Mesenchymal stem cell (in vitro differentiated cells and primary cell): ENCODE data around the gene DNAH14.
A peak's percentile ranks its signal among the peaks of the same experiment; 100 is the strongest.
"Not testable (repeated sequence)": the region's sequence is repeated elsewhere in the genome, so short reads cannot be mapped to it uniquely, and the experiment has no call there.

ENCODE experiments used
- DNase-seq: peaks from one replicate; pipeline ENCODE4 v3.0.0-alpha.2; 2013
- H2AFZ ChIP-seq: one replicate; pipeline ENCODE4 v1.6.1; 2013; ENCODE audit warnings: low read depth, mild to moderate bottlenecking, control low read depth, inconsistent platforms, low read length, moderate library complexity
- H2AK5ac ChIP-seq: 2 replicates; pipeline ENCODE4 v1.6.1; 2013; ENCODE audit warnings: low read length, moderate library complexity, mild to moderate bottlenecking, inconsistent platforms; ENCODE audit not compliant: severe bottlenecking
- H2BK120ac ChIP-seq: one replicate; pipeline ENCODE4 v1.6.1; 2013; ENCODE audit warnings: low read depth, mild to moderate bottlenecking, inconsistent platforms, low read length, moderate library complexity
- H2BK12ac ChIP-seq, 2 experiments: one replicate each; pipeline ENCODE4 v1.6.1; 2013; ENCODE audit warnings: inconsistent platforms in 2 of 2, low read length in 2 of 2, mild to moderate bottlenecking in 2 of 2, moderate library complexity in 2 of 2, control low read depth in 1 of 2
- H2BK15ac ChIP-seq: one replicate; pipeline ENCODE4 v1.6.1; 2013; ENCODE audit warnings: mild to moderate bottlenecking, low read depth, inconsistent platforms; ENCODE audit not compliant: poor library complexity, severe bottlenecking
- H2BK5ac ChIP-seq: 2 replicates; pipeline ENCODE4 v1.6.1; 2013; ENCODE audit warnings: low read depth, mild to moderate bottlenecking, low read length, control low read depth, inconsistent platforms; ENCODE audit not compliant: poor library complexity, severe bottlenecking
- H3K14ac ChIP-seq, 2 experiments: one replicate each; pipeline ENCODE4 v1.6.1; 2013; ENCODE audit warnings: inconsistent platforms in 2 of 2, low read length in 2 of 2, control low read depth in 1 of 2, mild to moderate bottlenecking in 1 of 2, moderate library complexity in 1 of 2
- H3K18ac ChIP-seq, 2 experiments: one replicate each; pipeline ENCODE4 v1.6.1; 2013; ENCODE audit warnings: inconsistent platforms in 2 of 2, low read length in 2 of 2, control low read depth in 1 of 2, low read depth in 1 of 2, mild to moderate bottlenecking in 1 of 2
- H3K23ac ChIP-seq, 2 experiments: one replicate each; pipeline ENCODE4 v1.6.1; 2013; ENCODE audit warnings: inconsistent platforms in 2 of 2, low read length in 2 of 2, mild to moderate bottlenecking in 2 of 2, moderate library complexity in 2 of 2, control low read depth in 1 of 2
- H3K27ac ChIP-seq: 2 replicates; pipeline ENCODE4 v1.5.1; 2013; ENCODE audit warnings: mild to moderate bottlenecking, moderate library complexity, low read length, control low read depth, inconsistent platforms; ENCODE audit not compliant: poor library complexity, severe bottlenecking
- H3K27me3 ChIP-seq, 2 experiments: 2 replicates each; pipeline versions ENCODE4 v1.6.1 to v1.7.0; 2013; ENCODE audit warnings: low read length in 2 of 2, mild to moderate bottlenecking in 2 of 2, moderate library complexity in 2 of 2, control low read depth in 1 of 2, inconsistent platforms in 1 of 2; ENCODE audit not compliant: control insufficient read depth in 1 of 2, insufficient read depth in 1 of 2
- H3K36me3 ChIP-seq, 2 experiments: 2 replicates each; pipeline versions ENCODE4 v1.6.1 to v1.7.0; 2013; ENCODE audit warnings: low read length in 2 of 2, control low read depth in 1 of 2, inconsistent platforms in 1 of 2, low read depth in 1 of 2, mild to moderate bottlenecking in 1 of 2; ENCODE audit not compliant: insufficient read depth in 2 of 2, control insufficient read depth in 1 of 2
- H3K4ac ChIP-seq, 2 experiments: one replicate each; pipeline ENCODE4 v1.6.1; 2013; ENCODE audit warnings: inconsistent platforms in 2 of 2, low read length in 2 of 2, mild to moderate bottlenecking in 2 of 2, moderate library complexity in 2 of 2, control low read depth in 1 of 2, low read depth in 1 of 2
- H3K4me1 ChIP-seq: 2 replicates; pipeline ENCODE4 v1.6.1; 2013; ENCODE audit warnings: low read depth, low read length, control low read depth; ENCODE audit not compliant: control insufficient read depth, insufficient read depth
- H3K4me2 ChIP-seq: 2 replicates; pipeline ENCODE4 v1.6.1; 2013; ENCODE audit warnings: low read length, mild to moderate bottlenecking, inconsistent platforms; ENCODE audit not compliant: poor library complexity, severe bottlenecking
- H3K4me3 ChIP-seq, 2 experiments: 2 replicates each; pipeline versions ENCODE4 v1.5.1 to v1.7.0; 2013; ENCODE audit warnings: low read length in 2 of 2, mild to moderate bottlenecking in 2 of 2, control low read depth in 1 of 2, low read depth in 1 of 2; ENCODE audit not compliant: insufficient read depth in 1 of 2
- H3K79me1 ChIP-seq: replicated peaks from 2 replicates; pipeline ENCODE4 v1.6.1; 2013; ENCODE audit warnings: mild to moderate bottlenecking, control low read depth, low read length, inconsistent platforms; ENCODE audit not compliant: poor library complexity, severe bottlenecking
- H3K9ac ChIP-seq: 2 replicates; pipeline ENCODE4 v1.7.0; 2013; ENCODE audit warnings: mild to moderate bottlenecking, low read length, moderate library complexity
- H3K9me3 ChIP-seq: 2 replicates; pipeline ENCODE4 v1.7.0; 2013; ENCODE audit warnings: mild to moderate bottlenecking, low read length; ENCODE audit not compliant: control insufficient read depth
- H4K8ac ChIP-seq: one replicate; pipeline ENCODE4 v1.6.1; 2013; ENCODE audit warnings: inconsistent platforms, mild to moderate bottlenecking, low read length, moderate library complexity
- H4K91ac ChIP-seq: one replicate; pipeline ENCODE4 v1.6.1; 2013; ENCODE audit warnings: mild to moderate bottlenecking, low read length, inconsistent platforms
- WGBS: methylation state at CpG from one replicate; pipeline ENCODE4 v1.1.7; 2013; ENCODE audit warnings: mixed read lengths; 5-methylcytosine and 5-hydroxymethylcytosine counted together

DNAH14 gene

DNA sequence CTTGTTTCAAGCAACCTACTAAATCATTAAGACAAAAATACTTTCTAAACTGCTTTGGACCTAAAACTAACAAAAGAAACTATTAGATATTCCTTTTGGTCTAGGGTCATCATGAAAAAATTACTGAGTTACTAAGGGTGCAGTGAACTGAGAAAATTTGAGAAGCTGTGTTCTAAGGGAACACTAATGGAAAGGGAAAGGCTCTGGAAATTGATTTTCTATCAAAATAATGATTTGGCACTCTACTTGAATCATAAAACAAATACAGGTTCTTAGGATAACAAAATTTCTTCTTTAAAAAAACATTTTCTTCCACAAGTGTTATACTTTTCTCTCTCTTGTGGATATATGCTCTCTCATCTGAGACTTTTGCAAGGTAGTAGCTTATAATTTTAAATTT is 213.5 kb downstream of the DNAH14 start:
- no peak overlapping the region for H3K4ac ChIP-seq
- H3K9me3 ChIP-seq, result no peaks in the 10 kb centered on the region
- no peak overlapping the region for H4K91ac ChIP-seq
- H3K79me1 ChIP-seq, result no peaks in the 10 kb centered on the region
- H3K4me1 ChIP-seq, result no peaks in the 10 kb centered on the region
- no peak overlapping the region for H3K23ac ChIP-seq
- no peak overlapping the region for H3K18ac ChIP-seq
- H2BK12ac ChIP-seq, result no peak overlapping the region
- H3K36me3 ChIP-seq, result peaks cover 0 to 10% of the 10 kb centered on the region in 2 experiments
- H2AK5ac ChIP-seq, result no peak overlapping the region
- no peak overlapping the region for H3K9ac ChIP-seq
- no peak overlapping the region for H3K14ac ChIP-seq
- no peak overlapping the region for H3K4me3 ChIP-seq
- no peak overlapping the region for H3K27ac ChIP-seq
- no peak for DNase-seq
- no peak overlapping the region for H4K8ac ChIP-seq
- no peak overlapping the region for H2BK15ac ChIP-seq
- H3K27me3 ChIP-seq, result no peaks in the 10 kb centered on the region
- no peak overlapping the region for H3K4me2 ChIP-seq
- no peak overlapping the region for H2AFZ ChIP-seq
- H2BK120ac ChIP-seq, result no peak overlapping the region
- no peak overlapping the region for H2BK5ac ChIP-seq

DNA sequence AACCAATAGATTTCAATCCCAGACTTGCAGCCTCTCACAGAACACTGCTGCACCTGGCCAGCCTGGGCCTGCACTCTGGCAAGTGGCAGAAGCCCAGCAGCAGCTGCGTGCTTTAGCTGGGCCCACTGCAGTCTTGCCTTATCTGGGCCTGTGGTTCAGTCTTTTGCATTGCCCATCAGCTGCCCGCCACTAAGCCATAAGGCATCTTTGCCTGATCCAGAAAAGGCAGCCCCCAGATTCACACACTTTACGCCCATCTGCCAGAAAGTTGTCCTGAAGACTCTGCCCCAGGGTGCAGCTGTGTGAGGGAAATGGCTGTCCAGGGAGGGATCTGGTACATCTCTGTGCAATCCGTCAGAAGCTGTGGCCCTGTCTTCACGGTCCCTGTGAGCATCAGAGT is 217.0 kb downstream of the DNAH14 start:
- Histone ChIP-seq H2BK5ac (peak overlapping the region; percentile 69), H2AK5ac (no peak overlapping the region), H3K18ac (no peak overlapping the region), H3K4ac (no peak overlapping the region), H2AFZ (no peak overlapping the region), H3K9ac (no peak overlapping the region), H3K27me3 (no peaks in the 10 kb centered on the region), H2BK12ac (no peak overlapping the region), H3K4me3 (no peak overlapping the region), H3K4me1 (no peaks in the 10 kb centered on the region), H3K9me3 (no peaks in the 10 kb centered on the region), H2BK120ac (no peak overlapping the region), H3K27ac (no peak overlapping the region), H2BK15ac (no peak overlapping the region), H4K91ac (no peak overlapping the region), H3K79me1 (no peaks in the 10 kb centered on the region), H3K36me3 (peaks cover 0 to 4% of the 10 kb centered on the region in 2 experiments), H4K8ac (no peak overlapping the region), H3K14ac (no peak overlapping the region), H3K4me2 (no peak overlapping the region), H3K23ac (no peak overlapping the region)
- no peak for DNase-seq
- WGBS, result 64% methylated on average over 5 of the region's 5 CpGs

DNA sequence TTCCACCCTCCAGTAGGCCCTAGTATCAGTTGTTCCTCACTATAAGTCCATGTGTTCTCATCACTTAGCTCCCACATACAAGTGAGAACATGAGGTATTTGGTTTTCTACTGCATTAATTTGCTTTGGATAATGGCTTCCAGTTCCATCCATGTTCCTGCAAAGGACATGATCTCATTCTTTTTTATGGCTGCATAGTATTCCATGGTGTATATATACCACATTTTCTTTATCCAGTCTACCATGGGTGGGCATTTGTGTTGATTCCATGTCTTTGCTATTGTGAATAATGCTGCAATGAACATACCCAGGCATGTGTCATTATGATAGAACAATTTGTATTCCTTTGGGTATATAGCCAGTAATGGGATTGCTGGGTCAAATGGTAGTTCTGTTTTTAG is 218.3 kb downstream of the DNAH14 start:
- H3K23ac ChIP-seq, H3K4me3 ChIP-seq, H3K9ac ChIP-seq, H3K14ac ChIP-seq, H3K79me1 ChIP-seq, DNase-seq, H3K27me3 ChIP-seq, H2BK5ac ChIP-seq, H2BK12ac ChIP-seq, H3K18ac ChIP-seq, H2AFZ ChIP-seq, H2BK120ac ChIP-seq, H3K4me2 ChIP-seq, H3K9me3 ChIP-seq, H2AK5ac ChIP-seq, H4K8ac ChIP-seq, H3K4me1 ChIP-seq, H3K36me3 ChIP-seq, H4K91ac ChIP-seq, H3K4ac ChIP-seq, H3K27ac ChIP-seq, H2BK15ac ChIP-seq: not testable (repeated sequence)

DNA sequence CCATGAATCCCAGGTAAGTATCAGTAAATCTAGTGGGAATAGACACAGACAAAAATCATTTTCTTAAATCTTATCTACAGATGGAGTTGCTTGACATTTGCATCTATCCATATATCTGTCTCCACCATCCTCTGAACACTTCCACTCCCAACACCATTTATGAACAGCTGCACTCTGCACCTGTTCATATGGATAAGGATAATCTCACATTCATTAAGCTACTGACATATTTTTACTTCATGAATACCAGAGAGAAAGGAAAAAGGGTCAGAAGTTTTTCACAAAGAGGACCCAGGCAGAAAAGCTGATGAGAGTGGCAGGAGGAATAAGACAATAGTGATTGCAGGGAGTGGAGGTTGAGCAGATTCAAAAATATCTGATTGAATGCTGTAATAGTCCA is 222.6 kb downstream of the DNAH14 start:
- H3K27me3 ChIP-seq, result no peaks in the 10 kb centered on the region
- no peak overlapping the region for H3K9ac ChIP-seq
- H2AK5ac ChIP-seq, result no peak overlapping the region
- no peak for DNase-seq
- H4K91ac ChIP-seq, result no peak overlapping the region
- no peak overlapping the region for H3K18ac ChIP-seq
- no peak overlapping the region for H2BK15ac ChIP-seq
- H2BK5ac ChIP-seq, result no peak overlapping the region
- no peaks in the 10 kb centered on the region for H3K9me3 ChIP-seq
- no peak overlapping the region for H3K4me3 ChIP-seq
- no peak overlapping the region for H3K27ac ChIP-seq
- H2BK120ac ChIP-seq, result no peak overlapping the region
- H3K36me3 ChIP-seq, result peaks cover 0 to 3% of the 10 kb centered on the region in 2 experiments
- H3K4ac ChIP-seq, result no peak overlapping the region
- no peaks in the 10 kb centered on the region for H3K79me1 ChIP-seq
- H3K14ac ChIP-seq, result no peak overlapping the region
- no peak overlapping the region for H2AFZ ChIP-seq
- no peaks in the 10 kb centered on the region for H3K4me1 ChIP-seq
- no peak overlapping the region for H3K23ac ChIP-seq
- no peak overlapping the region for H4K8ac ChIP-seq
- no peak overlapping the region for H2BK12ac ChIP-seq
- no peak overlapping the region for H3K4me2 ChIP-seq
